ENCODE measurements around the gene AOPEP. TPM values are rescaled to one million over a fixed set of nuclear protein-coding genes. Genes with fewer than 3 reads are reported as not detected.

AOPEP gene
- total RNA-seq, 5 donors from 2014 or later (not counting 1 experiment from before 2014, with no cell fraction given), result 10.4 to 14.8 (median 11.3) TPM

DNA sequence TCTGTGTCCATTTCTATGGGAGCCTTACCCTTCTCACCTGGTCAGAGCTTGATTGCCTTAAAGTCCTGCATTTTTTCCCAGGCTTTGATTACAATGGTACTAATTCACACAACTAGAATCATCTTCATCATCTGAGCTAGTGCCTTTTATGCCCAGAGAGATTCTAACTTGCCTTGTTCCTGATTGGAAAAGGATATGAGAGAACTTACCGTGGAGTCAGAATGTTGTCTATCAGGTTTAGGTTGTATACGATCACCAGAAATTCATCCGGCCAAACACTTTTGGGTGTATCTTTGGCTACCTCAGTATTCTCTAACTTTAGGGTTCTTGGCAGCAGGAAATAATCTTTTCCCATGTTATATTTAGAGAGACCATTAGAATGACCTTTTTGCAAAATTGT lies 71.7 kb downstream of the AOPEP start:
- Mint-ChIP-seq H3K36me3 (peaks cover 67% of the 10 kb centered on the region), H3K4me1 (peaks cover 4 to 13% (median 6%) of the 10 kb centered on the region in 3 donors), H3K9me3 (no peaks in the 10 kb centered on the region), H3K4me3 (no peak overlapping the region), H3K27ac (no peak overlapping the region), H3K27me3 (no peaks in the 10 kb centered on the region)
- peaks cover 2 to 9% of the 10 kb centered on the region in 2 donors for H3K36me3 ChIP-seq (ENCODE audit: control insufficient read depth in 2 of 2, extremely low read depth in 1 of 2, insufficient read depth in 1 of 2, low read length in 1 of 2)
- H3K4me3 ChIP-seq (ENCODE audit: control insufficient read depth in 1 of 2, extremely low read depth in 1 of 2, low read length in 1 of 2), result no peak overlapping the region
- no peak for DNase-seq
- POLR2A ChIA-PET, result no interaction called here
- no peak overlapping the region for H3K27ac ChIP-seq (ENCODE audit: low read length)
- H3K27me3 ChIP-seq (replicated peaks in 1 of 2; ENCODE audit: control insufficient read depth in 2 of 2, extremely low read depth in 1 of 2, insufficient read depth in 2 of 2, low read length in 1 of 2), result no peaks in the 10 kb centered on the region
- CTCF ChIA-PET, result no interaction called here
- no peak for ATAC-seq (replicated peaks in 1 of 4)
- H3K9me3 ChIP-seq, result no peaks in the 10 kb centered on the region
- no CpG with 5 or more reads among the region's 3 CpGs for WGBS (ENCODE audit: insufficient coverage)
- no peaks in the 10 kb centered on the region for H3K4me1 ChIP-seq (ENCODE audit: control insufficient read depth in 1 of 2, extremely low read depth in 1 of 2, insufficient read depth in 2 of 2, low read length in 2 of 2)

DNA sequence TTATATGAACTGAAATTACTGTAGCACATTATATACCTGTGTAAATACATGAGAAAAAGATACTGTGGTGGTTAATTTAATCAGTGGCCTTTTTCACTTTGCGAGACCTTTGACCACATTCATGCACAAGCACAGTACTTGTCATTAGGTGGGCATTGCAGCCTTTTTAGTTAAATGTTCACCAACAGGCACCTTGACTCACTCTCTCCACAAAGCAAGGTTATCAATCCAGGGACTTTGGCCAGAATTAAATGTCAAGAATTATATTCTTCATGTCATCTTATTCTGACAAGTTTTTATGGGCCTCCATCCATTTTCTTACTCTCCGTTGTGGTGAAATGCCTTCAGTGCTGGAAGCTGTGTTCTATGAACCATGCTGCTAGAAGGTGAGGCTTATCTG lies 72.2 kb downstream of the AOPEP start:
- ChIA-PET POLR2A (no interaction called here), CTCF (no interaction called here)
- peaks cover 61% of the 10 kb centered on the region for H3K36me3 Mint-ChIP-seq
- no peaks in the 10 kb centered on the region for H3K9me3 Mint-ChIP-seq
- Histone ChIP-seq H3K4me3 (ENCODE audit: control insufficient read depth in 1 of 2, extremely low read depth in 1 of 2, low read length in 1 of 2) (no peak overlapping the region), H3K36me3 (ENCODE audit: control insufficient read depth in 2 of 2, extremely low read depth in 1 of 2, insufficient read depth in 1 of 2, low read length in 1 of 2) (peaks cover 0 to 9% of the 10 kb centered on the region in 2 donors), H3K9me3 (no peaks in the 10 kb centered on the region), H3K27me3 (replicated peaks in 1 of 2; ENCODE audit: control insufficient read depth in 2 of 2, extremely low read depth in 1 of 2, insufficient read depth in 2 of 2, low read length in 1 of 2) (no peaks in the 10 kb centered on the region), H3K4me1 (ENCODE audit: control insufficient read depth in 1 of 2, extremely low read depth in 1 of 2, insufficient read depth in 2 of 2, low read length in 2 of 2) (no peaks in the 10 kb centered on the region), H3K27ac (ENCODE audit: low read length) (no peak overlapping the region)
- H3K27ac Mint-ChIP-seq, result no peak overlapping the region
- no peaks in the 10 kb centered on the region for H3K27me3 Mint-ChIP-seq
- H3K4me3 Mint-ChIP-seq, result no peak overlapping the region
- DNase-seq, result no peak
- ATAC-seq (replicated peaks in 1 of 4), result no peak
- peaks cover 0 to 13% (median 6%) of the 10 kb centered on the region in 3 donors for H3K4me1 Mint-ChIP-seq
- no CpG with 5 or more reads among the region's 2 CpGs for WGBS (ENCODE audit: insufficient coverage)

DNA sequence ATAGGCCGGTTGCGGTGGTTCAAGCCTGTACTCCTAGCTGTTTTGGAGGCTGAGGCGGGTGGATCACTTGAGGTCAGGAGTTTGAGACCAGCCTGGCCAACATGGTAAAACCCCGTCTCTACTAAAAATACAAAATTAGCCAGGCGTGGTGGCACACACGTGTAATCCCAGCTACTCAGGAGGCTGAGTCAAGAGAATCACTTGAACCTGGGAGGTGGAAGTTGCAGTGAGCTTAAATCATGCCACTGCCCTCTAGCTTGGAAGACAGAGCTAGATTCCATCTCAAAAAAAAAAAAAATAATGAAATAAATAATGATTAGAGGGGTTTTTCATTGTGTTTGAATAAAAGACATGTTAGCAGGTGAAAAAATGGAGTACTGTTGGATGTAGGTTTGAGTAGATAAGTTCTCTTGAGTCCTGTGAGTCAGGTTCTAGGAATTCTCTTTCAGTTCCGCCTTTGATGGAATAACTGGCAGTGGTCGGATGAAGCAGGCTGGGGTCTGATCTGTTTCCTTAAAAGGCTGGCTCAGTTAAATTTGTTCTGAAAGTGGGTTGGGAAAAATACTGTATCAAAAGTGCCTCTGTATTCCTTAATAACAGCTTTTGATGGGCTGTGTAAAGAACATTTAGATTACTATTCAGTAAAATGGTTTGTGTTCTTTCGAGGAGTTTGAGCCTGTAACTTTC lies 73.2 kb downstream of the AOPEP start:
- WGBS (ENCODE audit: insufficient coverage), result 94% methylated on average over 7 of the region's 9 CpGs
- H3K4me1 Mint-ChIP-seq, result peaks cover 0 to 10% (median 6%) of the 10 kb centered on the region in 3 donors

DNA sequence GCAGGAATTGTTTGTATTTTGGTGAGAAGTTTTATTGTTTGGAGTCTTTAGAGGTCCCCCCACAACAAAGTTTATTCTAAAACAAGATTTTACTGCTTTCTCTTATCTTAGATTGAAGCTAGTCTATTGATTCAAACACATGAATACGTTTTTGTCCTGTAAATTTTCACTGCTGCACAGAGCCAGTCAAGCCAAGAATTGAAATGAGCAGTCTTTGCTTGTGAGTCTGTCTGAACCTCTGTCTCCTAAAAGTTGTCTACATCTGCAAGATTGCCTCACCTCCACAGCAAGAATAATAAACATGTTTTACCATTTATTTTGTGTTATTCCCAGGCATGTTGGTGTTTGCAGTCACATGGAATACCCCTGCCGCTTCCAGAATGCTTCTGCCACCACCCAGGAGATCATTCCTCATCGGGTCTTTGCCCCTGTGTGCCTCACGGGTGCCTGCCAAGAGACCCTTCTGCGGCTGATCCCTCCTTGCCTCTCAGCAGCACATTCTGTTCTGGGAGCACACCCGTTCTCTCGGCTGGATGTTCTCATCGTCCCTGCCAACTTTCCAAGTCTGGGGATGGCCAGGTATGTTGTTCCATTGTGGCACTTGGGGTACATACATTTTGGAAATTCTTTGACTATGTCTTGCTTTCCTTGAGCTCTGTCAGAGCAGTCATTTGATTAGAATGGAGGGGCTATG lies 74.1 kb downstream of the AOPEP start:
- Histone ChIP-seq H3K36me3 (ENCODE audit: control insufficient read depth in 2 of 2, extremely low read depth in 1 of 2, insufficient read depth in 1 of 2, low read length in 1 of 2) (peaks cover 0 to 9% of the 10 kb centered on the region in 2 donors), H3K4me3 (ENCODE audit: control insufficient read depth in 1 of 2, extremely low read depth in 1 of 2, low read length in 1 of 2) (no peak overlapping the region), H3K27ac (ENCODE audit: low read length) (no peak overlapping the region), H3K27me3 (replicated peaks in 1 of 2; ENCODE audit: control insufficient read depth in 2 of 2, extremely low read depth in 1 of 2, insufficient read depth in 2 of 2, low read length in 1 of 2) (no peaks in the 10 kb centered on the region), H3K9me3 (no peaks in the 10 kb centered on the region), H3K4me1 (ENCODE audit: control insufficient read depth in 1 of 2, extremely low read depth in 1 of 2, insufficient read depth in 2 of 2, low read length in 2 of 2) (no peaks in the 10 kb centered on the region)
- ChIA-PET POLR2A (no interaction called here), CTCF (no interaction called here)
- no peak overlapping the region for H3K27ac Mint-ChIP-seq
- no peak overlapping the region for H3K4me3 Mint-ChIP-seq
- peaks cover 48% of the 10 kb centered on the region for H3K36me3 Mint-ChIP-seq
- ATAC-seq (replicated peaks in 1 of 4) (no peak), DNase-seq (no peak)
- H3K4me1 Mint-ChIP-seq, result peaks cover 0 to 10% (median 6%) of the 10 kb centered on the region in 3 donors
- no peaks in the 10 kb centered on the region for H3K9me3 Mint-ChIP-seq
- no peaks in the 10 kb centered on the region for H3K27me3 Mint-ChIP-seq
- WGBS (ENCODE audit: insufficient coverage), result 88% methylated on average over 5 of the region's 8 CpGs

More for the DNA sequence above, 73.2 kb downstream of the AOPEP start:
- ChIA-PET POLR2A (no interaction called here), CTCF (interaction anchor here in 1 of 2 donors (0.6 kb wide), 1 partner anchor 109 kb away, joined by 4 read pairs; no protein-coding TSS in a partner anchor)
- H3K36me3 ChIP-seq (ENCODE audit: control insufficient read depth in 2 of 2, extremely low read depth in 1 of 2, insufficient read depth in 1 of 2, low read length in 1 of 2), result peaks cover 0 to 9% of the 10 kb centered on the region in 2 donors
- DNase-seq, result no peak
- Mint-ChIP-seq H3K36me3 (peaks cover 57% of the 10 kb centered on the region), H3K9me3 (no peaks in the 10 kb centered on the region), H3K4me3 (no peak overlapping the region), H3K27ac (no peak overlapping the region), H3K27me3 (no peaks in the 10 kb centered on the region)
- no peak overlapping the region for H3K4me3 ChIP-seq (ENCODE audit: control insufficient read depth in 1 of 2, extremely low read depth in 1 of 2, low read length in 1 of 2)
- H3K4me1 ChIP-seq (ENCODE audit: control insufficient read depth in 1 of 2, extremely low read depth in 1 of 2, insufficient read depth in 2 of 2, low read length in 2 of 2), result no peaks in the 10 kb centered on the region
- H3K27ac ChIP-seq (ENCODE audit: low read length), result no peak overlapping the region
- H3K9me3 ChIP-seq, result no peaks in the 10 kb centered on the region
- no peaks in the 10 kb centered on the region for H3K27me3 ChIP-seq (replicated peaks in 1 of 2; ENCODE audit: control insufficient read depth in 2 of 2, extremely low read depth in 1 of 2, insufficient read depth in 2 of 2, low read length in 1 of 2)
- no peak for ATAC-seq (replicated peaks in 1 of 4)

DNA sequence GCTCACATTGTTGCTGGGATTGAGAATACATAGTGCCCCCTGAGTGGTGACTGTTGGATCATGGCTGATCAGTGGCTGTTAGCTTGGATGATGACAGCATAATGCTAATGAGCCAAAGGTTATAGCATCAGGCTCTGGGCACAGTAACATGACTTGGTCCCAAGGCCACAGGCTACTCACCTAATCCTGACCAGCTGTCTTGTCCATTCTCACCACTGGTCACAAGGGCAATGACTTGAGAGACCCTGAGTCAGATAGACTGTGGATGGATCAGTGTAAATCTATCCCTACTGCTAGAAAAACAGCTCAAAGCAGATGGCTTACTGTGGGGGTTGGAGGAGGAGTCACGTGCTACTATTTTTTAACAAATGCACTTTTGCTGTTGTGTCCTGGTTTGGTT lies 74.7 kb downstream of the AOPEP start:
- H3K27ac Mint-ChIP-seq, result no peak overlapping the region
- WGBS (ENCODE audit: insufficient coverage), result no CpG with 5 or more reads among the region's 1 CpG
- CTCF ChIA-PET, result no interaction called here

DNA sequence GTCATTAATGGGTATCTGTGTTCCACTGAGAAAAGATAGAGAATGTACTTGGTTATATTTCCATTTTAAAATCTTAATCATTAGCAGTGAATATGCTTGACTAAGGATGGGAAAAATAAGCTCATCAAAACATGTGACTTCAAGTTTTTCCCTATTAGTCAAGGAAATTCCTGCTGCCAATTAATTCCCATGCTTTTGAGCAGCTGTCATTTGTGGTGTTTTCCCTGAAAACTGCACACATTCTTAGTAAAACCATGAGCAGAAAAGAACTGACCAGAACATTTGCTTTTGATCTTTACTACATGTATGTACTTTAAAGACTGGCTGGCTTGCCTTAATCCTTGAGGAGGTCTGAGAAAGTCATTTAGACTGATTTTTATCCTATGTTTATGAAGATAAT lies 75.2 kb downstream of the AOPEP start:
- H3K27ac ChIP-seq (ENCODE audit: low read length), result no peak overlapping the region
- ChIA-PET POLR2A (no interaction called here), CTCF (no interaction called here)
- H3K27me3 Mint-ChIP-seq, result no peaks in the 10 kb centered on the region
- no peaks in the 10 kb centered on the region for H3K9me3 Mint-ChIP-seq
- no peaks in the 10 kb centered on the region for H3K4me1 ChIP-seq (ENCODE audit: control insufficient read depth in 1 of 2, extremely low read depth in 1 of 2, insufficient read depth in 2 of 2, low read length in 2 of 2)
- H3K27ac Mint-ChIP-seq, result no peak overlapping the region
- H3K4me3 ChIP-seq (ENCODE audit: control insufficient read depth in 1 of 2, extremely low read depth in 1 of 2, low read length in 1 of 2), result no peak overlapping the region
- H3K36me3 Mint-ChIP-seq, result peaks cover 44% of the 10 kb centered on the region
- H3K9me3 ChIP-seq, result no peaks in the 10 kb centered on the region
- no peaks in the 10 kb centered on the region for H3K27me3 ChIP-seq (replicated peaks in 1 of 2; ENCODE audit: control insufficient read depth in 2 of 2, extremely low read depth in 1 of 2, insufficient read depth in 2 of 2, low read length in 1 of 2)
- ATAC-seq (replicated peaks in 1 of 4) (no peak), DNase-seq (no peak)
- H3K36me3 ChIP-seq (ENCODE audit: control insufficient read depth in 2 of 2, extremely low read depth in 1 of 2, insufficient read depth in 1 of 2, low read length in 1 of 2), result peaks cover 0 to 9% of the 10 kb centered on the region in 2 donors
- no peak overlapping the region for H3K4me3 Mint-ChIP-seq
- peaks cover 6 to 10% (median 8%) of the 10 kb centered on the region in 3 donors for H3K4me1 Mint-ChIP-seq

More for the DNA sequence above, 74.7 kb downstream of the AOPEP start:
- ATAC-seq (replicated peaks in 1 of 4) (no peak), DNase-seq (no peak)
- Mint-ChIP-seq H3K36me3 (peaks cover 45% of the 10 kb centered on the region), H3K27me3 (no peaks in the 10 kb centered on the region), H3K4me1 (peaks cover 3 to 10% (median 6%) of the 10 kb centered on the region in 3 donors), H3K4me3 (no peak overlapping the region), H3K9me3 (no peaks in the 10 kb centered on the region)
- Histone ChIP-seq H3K27me3 (replicated peaks in 1 of 2; ENCODE audit: control insufficient read depth in 2 of 2, extremely low read depth in 1 of 2, insufficient read depth in 2 of 2, low read length in 1 of 2) (no peaks in the 10 kb centered on the region), H3K27ac (ENCODE audit: low read length) (no peak overlapping the region), H3K4me1 (ENCODE audit: control insufficient read depth in 1 of 2, extremely low read depth in 1 of 2, insufficient read depth in 2 of 2, low read length in 2 of 2) (no peaks in the 10 kb centered on the region), H3K9me3 (no peaks in the 10 kb centered on the region), H3K4me3 (ENCODE audit: control insufficient read depth in 1 of 2, extremely low read depth in 1 of 2, low read length in 1 of 2) (no peak overlapping the region), H3K36me3 (ENCODE audit: control insufficient read depth in 2 of 2, extremely low read depth in 1 of 2, insufficient read depth in 1 of 2, low read length in 1 of 2) (peaks cover 0 to 7% of the 10 kb centered on the region in 2 donors)
- POLR2A ChIA-PET, result no interaction called here

Data from T-cell (primary cell).